Measurements from ENCODE around the gene HCRTR2. TPM values are rescaled to one million over a fixed set of nuclear protein-coding genes. Genes with fewer than 3 reads are reported as not detected.

The HCRTR2 gene
- total RNA-seq, 1 donor, result not detected

DNA sequence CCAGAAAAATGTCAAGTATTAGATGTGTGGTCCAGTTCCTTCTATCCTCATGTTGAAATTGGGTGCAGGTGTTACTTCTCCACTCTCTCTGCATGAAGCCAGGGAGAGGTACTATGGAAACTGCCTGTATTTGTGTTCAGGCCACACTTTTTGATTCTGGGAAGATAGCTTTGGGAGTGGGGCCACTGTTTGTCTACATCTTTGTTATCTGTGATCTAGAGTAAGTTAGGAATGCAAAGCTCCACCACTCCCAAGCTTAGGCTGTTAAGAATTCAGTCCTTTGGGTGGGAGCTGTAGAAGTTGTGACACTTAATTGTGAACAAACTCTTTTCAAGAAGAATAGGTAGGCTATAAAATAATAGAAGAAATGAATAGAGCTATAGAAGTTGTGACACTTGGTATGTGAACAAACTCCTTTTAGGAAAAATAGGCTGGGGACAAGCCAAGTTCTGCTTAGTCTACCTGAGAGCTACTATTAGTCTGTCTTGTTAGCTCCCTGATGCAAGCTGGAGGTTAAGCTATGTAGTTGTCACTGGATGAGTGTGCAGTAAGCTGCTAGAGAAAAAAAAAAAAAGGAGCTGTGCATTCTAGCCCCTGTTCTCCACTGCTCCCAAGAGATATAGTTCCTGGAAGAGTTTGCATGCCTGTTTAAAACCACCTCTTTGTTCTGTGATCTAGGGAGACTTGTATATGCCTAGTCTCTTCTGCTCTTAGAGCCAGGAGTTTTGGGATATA lies 145.8 kb downstream of the HCRTR2 start:
- no peak for DNase-seq (ENCODE audit: low read depth in 2 of 3, low spot score in 2 of 3)

DNA sequence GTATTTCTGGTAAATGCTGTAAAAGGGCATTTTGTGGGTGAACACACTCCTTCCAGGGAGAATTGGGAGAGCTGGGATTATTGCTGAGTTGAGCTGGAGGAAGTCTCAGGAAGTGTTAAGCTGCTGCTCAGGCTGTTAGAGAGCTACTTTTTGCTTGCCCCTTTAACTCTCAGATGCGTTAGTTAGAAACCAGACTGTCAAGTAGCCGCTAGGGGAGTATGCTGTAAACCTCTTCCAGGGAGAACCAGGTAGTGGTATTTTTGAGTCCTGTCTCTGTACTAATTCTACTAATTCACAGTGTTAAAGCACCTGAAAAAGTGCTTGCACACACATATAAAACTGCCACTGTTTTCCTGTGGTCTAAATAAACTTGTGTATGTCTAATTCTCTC lies 146.4 kb downstream of the HCRTR2 start:
- no peak for DNase-seq (ENCODE audit: low read depth in 2 of 3, low spot score in 2 of 3)

DNA sequence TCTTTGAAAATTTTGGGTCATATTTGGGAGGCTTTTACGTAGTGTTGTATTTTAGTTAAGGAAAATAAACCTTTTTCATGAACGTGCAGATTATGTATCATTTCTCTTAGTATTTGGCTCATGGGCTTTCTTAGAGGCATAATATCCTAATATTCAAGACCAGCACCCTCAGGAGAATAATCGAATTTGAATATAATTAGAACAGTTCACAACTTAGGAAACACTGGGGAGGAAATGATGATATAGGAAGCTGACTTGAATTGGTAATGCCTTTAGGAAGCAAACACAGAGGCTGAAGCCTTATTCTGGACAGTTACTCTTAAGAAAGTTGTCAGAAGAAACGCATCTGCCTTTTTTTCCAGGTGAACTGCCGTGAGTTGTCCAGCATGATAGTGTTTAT lies 152.9 kb downstream of the HCRTR2 start, which contains the start of gene GFRAL:
Gene GFRAL (plus strand): TSS at position 301 of the 400 bp plus-strand sequence. CDS start 86 bp downstream, at position 387.
- DNase-seq (ENCODE audit: low read depth in 2 of 3, low spot score in 2 of 3), result no peak

Other genes with a start within 250 kb of the HCRTR2 start
- gene GFRAL, start 153.0 kb downstream of the HCRTR2 start, total RNA-seq, result not detected